ENCODE data around the gene WASHC4.

The WASHC4 gene

GRCh38 chr12:105212438-105212837 is 104.9 kb downstream of the WASHC4 start:
- DNase-seq: no peak

- no peak for DNase-seq
These were observed 106.6 kb downstream of the WASHC4 start for GRCh38 chr12:105214148-105214547.

DNA sequence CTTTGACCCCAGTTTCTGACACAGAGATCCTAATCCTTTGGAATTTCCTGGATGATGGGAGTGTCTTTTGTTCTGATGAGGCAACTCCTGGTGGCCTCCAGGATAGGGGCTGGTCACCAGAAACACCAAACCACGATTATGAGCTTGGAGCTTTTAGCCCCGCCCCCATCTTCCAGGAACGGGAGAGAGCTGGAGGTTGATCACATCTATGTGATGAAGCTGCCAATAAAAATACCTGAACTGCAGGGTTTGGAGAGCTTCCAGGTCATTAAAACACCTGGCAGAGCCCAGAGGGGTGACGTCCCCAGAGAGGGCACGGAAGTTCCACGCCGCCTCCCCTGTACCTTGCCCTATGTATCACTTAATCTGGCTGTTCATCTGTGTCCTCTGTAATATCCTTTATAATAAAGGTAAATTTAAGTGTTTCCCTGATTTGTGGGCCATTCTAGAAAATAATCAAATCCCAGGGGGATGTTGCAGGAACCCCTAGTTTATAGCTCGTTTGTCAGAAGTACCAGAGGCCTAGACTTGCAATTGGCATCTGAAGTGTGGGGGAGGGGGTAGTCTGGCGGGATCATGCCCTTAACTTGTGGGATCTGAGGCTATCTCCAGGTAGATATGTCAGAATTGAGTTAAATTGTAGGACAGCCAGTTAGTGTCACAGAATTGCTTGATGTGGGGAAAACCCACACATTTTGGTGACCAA is 107.3 kb downstream of the WASHC4 start:
- no peak for DNase-seq

- no peak for DNase-seq
These were observed 110.9 kb downstream of the WASHC4 start for GRCh38 chr12:105218434-105218833.
